Measurements from ENCODE around the gene IFNK.

IFNK gene

GRCh38 chr9:27539479-27540441 lies 15.7 kb downstream of the IFNK start:
- no peak for FAIRE-seq

DNA sequence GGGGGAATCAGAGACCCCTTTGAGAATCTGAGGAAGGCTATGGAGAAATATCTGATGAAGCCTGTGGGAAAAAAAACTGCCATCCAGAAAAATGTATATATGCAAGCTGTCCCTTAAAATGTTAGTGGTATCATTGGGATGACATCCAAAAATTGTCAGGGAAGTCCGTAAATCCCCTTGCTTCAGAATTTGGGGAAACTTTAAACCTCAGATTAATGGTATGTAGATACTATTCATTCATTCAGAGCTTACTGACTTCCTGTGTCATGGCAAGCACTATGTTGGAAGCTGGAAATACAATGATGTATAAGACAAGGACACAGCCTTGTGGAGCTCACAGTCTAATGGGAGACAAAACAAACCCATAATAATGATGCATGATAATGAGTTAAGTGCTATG lies 16.4 kb downstream of the IFNK start:
- FAIRE-seq: no peak

GRCh38 chr9:27541740-27542139 lies 17.6 kb downstream of the IFNK start:
- FAIRE-seq: no peak

DNA sequence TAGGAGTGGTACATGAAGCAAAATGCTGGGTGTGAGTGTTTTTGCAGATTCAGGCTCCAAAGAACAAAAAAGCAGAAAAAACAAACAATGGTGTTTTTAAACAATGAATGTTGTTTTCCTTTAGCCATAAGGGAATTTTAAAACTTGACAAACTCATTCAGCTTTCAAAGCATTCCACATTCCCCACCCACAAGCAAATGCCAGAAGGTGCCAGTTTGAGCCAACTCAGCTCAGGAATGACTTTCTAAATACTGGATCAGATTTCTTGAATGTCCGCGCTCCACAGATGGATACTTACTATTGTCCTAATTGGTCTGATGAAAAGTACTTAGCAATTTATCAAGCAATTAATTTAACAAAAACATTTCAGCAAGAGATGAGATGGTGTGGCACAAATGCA lies 18.4 kb downstream of the IFNK start:
- no peak for FAIRE-seq

DNA sequence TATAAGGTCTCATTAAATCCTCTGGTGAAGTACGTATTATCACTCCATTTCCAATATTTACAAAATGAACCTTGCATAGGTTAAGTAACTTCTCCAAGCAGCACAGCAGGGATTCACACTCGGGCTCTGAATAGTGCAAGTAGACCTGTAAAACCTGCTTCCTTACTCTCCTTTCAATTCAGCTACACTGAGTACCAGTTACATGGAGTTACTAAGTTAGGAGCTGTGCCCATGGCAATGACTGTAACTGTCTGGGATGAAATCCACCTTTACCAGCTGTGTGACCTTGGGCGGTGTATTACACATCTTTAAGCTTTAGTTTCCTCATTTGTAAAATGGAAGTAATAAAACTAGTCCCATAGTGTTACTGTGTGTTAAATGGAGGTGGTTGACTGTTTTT lies 21.4 kb downstream of the IFNK start:
- FAIRE-seq: no peak

DNA sequence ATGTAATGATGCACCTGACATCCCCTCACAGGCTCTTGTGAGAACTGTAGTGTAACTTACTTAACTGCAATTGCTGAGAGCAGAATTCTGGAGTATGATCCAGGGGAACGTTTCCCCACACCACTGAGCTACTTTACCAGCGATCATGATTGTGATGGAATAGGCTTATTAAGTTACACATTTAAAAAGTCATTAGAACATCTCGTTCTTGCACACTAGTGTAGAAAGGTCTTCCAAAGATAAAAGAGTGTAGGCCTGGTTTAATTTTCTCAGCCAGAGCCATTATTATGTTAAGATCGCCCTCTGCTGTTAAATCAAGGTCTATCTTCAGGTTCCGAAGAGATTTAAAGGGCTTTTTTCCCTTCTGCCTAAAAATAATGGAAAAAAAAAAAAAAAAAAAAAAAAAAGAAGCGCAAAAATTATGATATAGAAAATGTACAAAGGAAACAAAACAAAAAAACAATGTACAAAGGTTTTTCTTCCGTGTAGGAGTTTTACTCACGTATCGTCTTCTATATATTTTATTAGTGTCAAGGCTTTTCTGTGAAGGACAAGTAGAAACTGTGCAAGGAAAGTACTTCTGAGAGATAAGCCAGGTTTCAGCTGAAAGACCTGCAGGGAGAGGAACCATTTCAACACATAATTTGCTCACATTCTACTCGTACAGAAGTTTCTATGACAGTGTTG lies 24.1 kb downstream of the IFNK start:
- peak; percentile 95 for FAIRE-seq

- peak; percentile 55 for FAIRE-seq
These were observed 25.2 kb downstream of the IFNK start for GRCh38 chr9:27549196-27549755.

GRCh38 chr9:27554712-27555111 lies 30.6 kb downstream of the IFNK start:
- no peak for FAIRE-seq

DNA sequence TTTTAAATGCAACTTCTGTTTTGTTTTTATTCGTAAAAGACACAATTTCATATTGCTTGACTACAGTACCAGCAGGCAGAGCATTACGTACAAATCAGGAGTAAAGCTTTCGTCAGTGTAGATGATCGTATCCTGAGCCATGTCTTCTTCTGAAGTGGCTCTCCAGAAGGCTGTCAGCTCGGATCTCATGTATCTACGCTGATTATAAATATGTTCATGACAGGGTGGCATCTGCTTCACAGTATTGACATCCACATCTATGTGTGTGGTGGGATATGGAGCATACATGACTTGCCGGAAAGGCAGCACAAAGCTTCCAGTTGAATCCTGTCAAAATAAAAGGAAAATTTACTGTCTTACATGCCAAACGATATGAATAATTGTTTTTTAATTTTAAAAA lies 32.4 kb downstream of the IFNK start:
- no peak for FAIRE-seq

DNA sequence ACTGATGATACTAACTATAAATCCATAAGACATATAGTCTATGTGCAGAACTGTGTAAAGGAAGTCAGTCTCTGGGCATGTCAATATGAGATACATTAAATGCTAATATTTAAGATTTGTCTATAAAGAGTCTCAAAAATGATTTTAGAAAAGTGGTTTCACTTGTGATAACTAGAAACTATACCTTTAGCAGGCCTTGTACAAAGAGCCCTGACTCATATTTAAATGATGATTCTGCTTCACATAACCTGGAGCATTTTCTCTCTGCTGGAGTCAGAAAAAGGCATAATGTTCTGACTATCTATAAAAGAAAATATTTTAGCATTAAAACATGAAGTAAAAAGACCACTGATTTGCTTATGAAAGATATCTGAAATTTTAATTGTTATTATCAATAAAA lies 34.2 kb downstream of the IFNK start:
- FAIRE-seq: no peak

DNA sequence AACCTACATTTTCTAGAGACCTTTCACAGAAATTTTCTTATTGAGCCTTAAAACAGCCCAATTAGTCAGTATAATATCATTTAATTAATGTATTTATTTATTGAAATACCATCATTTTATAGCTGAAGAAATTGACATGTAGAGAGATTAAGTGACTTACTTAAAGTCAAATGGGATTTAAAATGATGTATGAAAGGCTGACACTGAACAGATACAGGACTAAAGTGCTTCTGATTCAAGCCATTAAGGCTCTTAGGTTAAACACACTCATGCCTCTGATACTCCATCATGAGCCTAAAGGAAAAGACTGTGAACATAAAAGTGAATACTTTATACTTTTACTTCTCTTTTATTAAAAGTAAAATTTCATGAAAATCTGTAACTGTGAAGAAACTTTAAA lies 36.4 kb downstream of the IFNK start:
- no peak for FAIRE-seq

DNA sequence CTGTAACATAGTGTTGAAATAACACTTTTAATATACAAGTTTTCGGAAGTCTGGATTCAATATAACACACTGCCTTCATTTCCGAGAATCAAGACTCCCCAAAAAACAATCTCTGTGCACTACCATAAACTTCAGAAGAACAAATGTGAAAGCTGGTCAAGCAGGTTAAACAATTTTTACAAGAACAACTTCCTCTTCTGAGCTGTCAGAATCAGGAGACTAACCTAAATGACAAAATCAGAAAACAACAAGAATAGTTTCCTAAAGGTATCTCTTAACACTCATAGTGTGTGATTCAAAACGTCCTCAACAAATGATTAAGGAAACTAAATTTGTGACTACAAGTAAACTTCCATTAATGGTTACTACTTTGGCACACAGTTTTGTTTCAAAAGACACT lies 37.6 kb downstream of the IFNK start:
- no peak for FAIRE-seq

- no peak for FAIRE-seq
These were observed 39.8 kb downstream of the IFNK start for GRCh38 chr9:27563738-27564430.

- FAIRE-seq: no peak
These were observed 40.6 kb downstream of the IFNK start for GRCh38 chr9:27564670-27565069.

- no peak for FAIRE-seq
These were observed 41.6 kb downstream of the IFNK start for GRCh38 chr9:27565696-27566095.

DNA sequence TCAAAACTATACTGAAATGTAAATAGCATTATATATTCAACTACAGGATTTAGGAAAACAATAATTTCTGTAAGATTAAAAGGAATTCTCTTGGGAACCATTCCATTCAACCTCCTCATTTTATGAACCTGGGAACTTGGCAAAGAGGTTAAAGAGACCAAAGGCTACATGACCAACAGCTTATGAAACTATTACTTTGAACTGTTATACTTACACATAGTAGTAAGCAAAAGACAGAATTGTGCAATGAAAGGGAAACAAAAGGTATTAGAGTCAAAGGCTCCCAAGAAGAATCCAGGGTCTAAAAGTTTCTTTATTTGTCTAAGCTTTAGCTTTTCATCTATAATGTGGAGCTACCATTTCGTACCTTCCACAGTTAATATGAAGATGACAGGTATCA lies 42.0 kb downstream of the IFNK start:
- FAIRE-seq: no peak

GRCh38 chr9:27569406-27569805 lies 45.3 kb downstream of the IFNK start:
- no peak for FAIRE-seq

- FAIRE-seq: no peak
These were observed 46.9 kb downstream of the IFNK start for GRCh38 chr9:27571011-27571410.

GRCh38 chr9:27572061-27572460 lies 48.0 kb downstream of the IFNK start:
- FAIRE-seq: no peak

DNA sequence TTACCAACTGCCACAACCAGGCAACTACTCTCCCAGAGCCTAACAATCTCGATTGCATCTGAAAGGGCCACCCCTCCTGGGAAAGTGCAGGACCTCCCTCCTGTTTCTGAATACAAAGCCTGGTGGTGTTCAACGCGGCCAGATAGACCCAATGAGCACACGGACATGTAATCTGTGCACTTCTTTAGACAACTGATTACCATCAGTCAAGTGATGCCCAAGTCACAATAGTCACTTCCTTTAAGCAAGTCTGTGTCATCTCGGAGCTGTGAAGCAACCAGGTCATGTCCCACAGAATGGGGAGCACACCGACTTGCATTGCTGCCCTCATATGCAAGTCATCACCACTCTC lies 48.5 kb downstream of the IFNK start:
- no peak for FAIRE-seq

- FAIRE-seq: no peak
These were observed 49.0 kb downstream of the IFNK start, which contains the start of gene C9orf72 for GRCh38 chr9:27572918-27573633. TSS of gene C9orf72 (minus strand) at chr9:27573481. CDS start at chr9:27567120, 6,361 bp downstream.

Measured in A204.1 (cell line).